ENCODE results near the gene SERTAD4.
"Not testable (repeated sequence)": the region's sequence is repeated elsewhere in the genome, so short reads cannot be mapped to it uniquely, and the experiment has no call there.

The SERTAD4 gene

DNA sequence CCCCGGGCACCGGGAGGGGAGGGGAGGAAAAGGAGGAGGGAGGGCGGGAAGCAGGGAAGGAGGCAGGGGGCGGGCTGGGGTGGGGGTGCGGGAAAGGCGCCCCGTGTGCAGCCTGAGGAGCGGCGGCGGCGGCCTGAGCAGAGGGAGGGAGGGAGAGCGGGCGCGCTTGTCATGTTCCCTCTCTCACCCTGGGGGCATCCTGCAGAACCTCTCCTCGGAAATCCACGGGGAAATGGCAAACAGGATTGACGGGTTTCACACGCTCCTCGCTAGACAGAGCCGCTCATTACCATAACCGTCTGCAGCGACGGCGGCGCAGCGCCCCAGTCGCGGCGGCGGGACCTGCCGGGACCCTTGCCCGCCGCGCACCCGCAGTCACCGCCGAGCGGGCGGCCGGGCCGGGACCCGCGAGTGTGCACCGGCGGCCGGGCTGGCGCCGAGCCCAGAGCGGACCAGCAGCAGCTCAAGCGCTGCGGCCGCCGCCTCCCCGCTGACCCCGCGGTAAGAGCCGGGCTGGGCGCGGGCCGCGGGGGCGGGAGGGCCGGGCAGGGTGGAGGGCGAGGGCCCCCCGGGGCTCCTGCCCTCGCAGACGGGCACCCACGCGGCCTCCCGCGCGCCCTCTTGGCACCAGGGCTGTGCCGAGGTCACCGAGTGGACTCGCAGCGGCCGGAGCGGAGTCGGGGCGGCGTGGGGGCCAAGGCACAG lies at the start of gene SERTAD4:
Gene SERTAD4, plus strand, starts transcription at position 286 of the 705 bp plus-strand sequence. CDS start 5,165 bp downstream, outside the sequence.
- no peak for DNase-seq

DNA sequence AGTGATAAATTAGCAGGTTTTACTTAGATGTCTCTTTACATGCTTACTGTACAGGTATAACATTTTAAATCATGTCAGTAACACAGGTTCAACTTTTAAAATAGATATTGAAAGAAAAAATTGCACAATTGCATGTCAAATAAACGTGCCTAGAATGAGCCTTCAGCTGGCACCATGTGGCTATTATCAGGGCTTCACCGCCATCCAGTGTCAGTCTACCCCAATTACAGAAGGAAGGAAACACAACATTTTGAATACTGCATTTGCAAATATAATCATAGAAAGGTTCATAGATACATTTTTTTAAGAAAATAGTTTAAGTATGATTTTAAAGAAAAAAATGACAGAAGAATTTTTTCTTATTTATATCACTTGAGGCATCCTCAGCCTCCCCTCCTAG lies 47.5 kb upstream of the SERTAD4 start:
- no peak for DNase-seq

DNA sequence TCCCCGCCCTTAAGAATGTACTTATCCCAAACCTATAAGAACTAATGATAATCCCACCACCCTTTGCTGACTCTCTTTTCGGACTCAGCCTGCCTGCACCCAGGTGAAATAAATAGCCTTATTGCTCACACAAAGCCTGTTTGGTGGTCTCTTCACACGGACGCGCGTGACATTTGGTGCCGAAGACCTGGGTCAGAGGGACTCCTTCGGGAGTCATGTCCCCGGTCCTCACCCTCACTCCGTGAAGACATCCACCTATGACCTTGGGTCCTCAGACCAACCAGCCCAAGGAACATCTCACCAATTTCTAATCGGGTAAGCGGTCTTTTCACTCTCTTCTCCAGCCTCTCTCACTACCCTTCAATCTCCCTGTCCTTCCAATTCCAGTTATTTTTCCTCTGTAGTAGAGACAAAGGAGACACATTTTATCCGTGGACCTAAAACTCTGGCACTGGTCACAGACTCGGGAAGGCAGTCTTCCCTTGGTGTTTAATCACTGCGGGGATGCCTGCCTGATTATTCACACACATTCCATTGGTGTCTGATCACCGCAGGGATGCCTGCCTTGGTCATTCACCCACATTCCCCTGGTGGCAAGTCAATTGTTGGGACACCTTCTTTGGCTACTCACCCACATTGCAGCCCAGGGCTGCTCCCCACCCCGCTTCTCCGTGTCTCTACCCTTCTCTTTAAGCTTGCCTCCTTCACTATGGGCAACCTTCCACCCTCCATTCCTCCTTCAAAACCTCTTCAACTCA lies 44.6 kb upstream of the SERTAD4 start:
- DNase-seq: not testable (repeated sequence)

DNA sequence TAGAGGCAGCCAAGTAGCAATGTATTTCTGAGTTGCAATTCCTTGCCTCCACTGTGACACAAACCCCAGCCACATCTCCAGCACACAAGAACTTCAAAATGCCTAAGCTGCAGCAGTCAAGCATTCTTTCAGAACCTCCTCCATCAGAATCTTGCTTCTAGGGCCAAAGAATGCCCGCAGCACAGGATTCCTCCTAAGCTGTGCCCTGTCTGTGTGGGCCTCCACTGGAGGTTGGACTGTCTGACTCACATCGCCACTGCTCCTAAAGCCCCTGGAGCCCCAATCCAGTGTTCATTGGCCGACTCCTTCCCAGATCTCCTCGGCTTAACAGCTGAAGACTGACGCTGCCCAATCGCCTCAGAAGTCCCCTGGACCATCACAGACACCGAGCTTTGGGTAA lies 43.2 kb upstream of the SERTAD4 start:
- no peak for DNase-seq

DNA sequence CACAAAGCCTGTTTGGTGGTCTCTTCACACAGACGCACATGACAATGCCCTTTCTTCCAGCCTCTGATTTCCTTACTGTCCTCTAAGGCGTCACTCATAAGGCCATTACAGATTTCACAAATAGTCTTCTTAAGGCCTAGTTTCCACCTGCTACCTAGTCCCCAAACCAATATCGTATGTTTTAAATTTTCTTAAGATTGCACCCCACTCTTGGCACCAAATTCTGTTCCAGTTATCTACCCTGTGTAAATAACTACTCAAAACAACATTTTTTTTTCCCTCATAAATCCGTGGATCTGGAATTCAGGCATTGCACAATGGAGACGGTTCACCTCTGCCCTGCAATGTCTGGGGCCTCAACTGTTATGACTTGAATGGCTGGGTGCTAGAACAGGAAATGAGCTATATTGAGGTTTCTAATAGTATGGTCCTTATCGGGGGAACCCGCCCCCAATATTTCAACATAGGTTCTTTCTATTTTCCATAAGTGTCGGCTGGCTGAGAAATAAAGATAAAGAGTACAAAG lies 36.9 kb upstream of the SERTAD4 start:
- no peak for DNase-seq

DNA sequence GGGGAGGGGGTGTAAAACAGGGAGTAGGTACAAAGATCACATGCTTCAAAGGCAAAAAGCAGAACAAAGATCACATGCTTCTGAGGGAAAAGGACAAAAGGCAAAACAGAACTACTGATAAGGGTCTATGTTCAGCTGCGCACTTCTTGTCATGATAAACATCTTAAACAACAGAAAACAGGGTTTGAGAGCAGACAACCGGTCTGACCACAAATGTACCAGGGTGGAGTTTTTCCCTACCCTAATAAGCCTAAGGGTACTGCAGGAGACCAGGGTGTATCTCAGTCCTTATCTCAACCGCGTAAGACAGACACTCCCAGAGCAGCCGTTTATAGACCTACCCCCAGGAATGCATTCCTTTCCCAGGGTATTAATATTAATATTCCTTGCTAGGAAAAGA lies 36.3 kb upstream of the SERTAD4 start:
- DNase-seq: not testable (repeated sequence)

DNA sequence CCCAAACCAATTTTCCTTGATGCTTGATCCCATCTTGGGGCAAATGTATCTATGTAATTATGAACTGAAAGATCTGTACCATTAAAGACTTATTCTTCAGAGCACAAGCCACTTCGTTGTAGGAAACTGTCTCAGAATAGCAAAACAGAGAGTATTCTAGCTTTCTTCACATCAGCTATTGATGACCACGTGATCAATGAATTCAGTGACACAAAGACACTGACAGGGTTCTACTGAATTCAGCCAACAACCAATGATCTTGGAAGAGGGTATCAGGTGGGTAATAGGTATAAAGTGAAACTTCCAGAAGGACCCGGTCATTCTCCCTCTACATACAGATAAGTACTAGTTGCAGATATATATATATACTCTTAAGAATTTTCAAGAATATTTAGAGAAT lies 33.8 kb upstream of the SERTAD4 start:
- no peak for DNase-seq

DNA sequence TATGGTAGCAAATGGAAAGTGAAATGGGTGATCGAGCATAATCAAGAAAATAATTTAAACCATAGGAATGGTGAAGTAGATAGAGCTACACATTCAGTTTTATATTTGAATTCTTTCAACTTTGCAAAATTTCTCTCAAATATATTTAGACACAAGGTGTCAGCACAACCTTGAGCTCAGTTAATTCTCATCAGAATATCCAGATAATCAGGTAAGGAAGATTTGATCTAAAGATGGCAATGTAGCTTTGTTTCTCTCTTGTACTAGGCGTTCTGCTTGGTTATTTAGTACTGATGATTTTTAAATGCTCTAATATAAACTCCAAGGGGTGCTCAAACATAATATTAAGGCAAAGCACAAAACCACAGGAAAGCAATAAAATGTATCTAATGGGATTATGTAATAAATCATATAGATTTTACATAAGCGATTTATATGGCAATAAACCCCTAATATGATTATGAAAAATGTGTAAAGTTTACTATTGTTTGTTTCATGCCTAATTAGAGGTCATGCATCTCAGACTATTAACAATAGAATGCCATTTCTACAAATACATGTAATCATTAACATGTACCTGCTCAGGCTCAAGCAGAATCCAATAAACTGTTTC lies 32.4 kb upstream of the SERTAD4 start:
- DNase-seq: no peak

DNA sequence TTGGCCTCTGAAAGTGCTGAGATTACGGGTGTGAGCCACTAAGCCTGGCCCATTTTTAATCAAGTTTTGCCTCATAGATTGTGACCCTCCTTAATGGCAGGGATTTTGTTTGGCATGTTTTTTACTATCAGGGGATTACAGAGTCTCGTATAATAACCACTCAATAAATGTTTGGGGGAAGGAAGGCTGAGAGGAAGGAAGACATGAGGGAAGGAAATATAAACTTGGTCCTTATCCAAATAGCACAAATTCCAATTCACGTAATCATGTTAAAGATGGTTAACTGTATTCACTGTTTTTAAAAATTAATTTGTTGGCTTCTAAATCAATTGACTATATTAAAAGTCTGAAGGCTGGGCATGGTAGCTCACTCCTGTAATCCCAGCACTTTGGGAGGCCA lies 30.9 kb upstream of the SERTAD4 start:
- no peak for DNase-seq

DNA sequence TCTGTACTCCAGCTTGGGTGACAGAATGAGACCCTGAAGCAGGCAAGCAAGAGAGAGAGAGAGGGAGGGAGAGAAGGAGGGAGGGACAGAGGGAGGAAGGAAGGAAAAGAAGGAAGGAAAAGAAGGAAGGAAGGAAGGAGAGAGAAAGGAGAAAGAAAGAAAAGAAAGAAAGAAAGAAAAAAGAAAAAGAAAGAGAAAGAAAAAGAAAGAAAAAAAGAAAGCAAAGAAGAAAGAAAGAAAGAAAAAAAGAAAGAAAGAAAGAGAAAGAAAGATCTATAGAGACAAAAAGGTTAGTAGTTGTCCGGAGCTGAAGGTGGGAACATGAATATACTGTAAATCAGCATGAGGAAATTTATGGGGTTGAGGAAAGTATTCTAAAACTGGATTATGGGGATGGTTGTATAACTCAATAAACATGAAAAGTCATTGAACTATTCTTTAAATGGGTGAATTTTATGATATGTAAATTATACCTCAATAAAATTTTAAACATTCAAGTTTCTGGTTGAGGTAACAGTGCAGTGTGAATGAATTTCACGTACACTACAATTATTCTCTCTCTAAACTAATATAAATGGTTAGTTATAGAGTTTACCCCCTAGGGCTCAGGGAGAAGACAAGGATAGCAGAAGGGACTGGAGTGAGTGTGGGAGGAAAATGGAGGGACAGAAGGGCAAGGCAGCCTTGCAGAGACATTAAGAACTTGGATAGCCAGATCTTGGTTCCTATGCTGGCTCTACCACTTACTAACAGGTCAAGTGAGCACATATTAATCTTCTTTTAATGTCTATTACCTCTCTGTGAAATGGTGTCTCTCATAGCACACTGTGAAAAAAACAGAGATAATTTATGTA lies 24.8 kb upstream of the SERTAD4 start:
- DNase-seq: no peak

DNA sequence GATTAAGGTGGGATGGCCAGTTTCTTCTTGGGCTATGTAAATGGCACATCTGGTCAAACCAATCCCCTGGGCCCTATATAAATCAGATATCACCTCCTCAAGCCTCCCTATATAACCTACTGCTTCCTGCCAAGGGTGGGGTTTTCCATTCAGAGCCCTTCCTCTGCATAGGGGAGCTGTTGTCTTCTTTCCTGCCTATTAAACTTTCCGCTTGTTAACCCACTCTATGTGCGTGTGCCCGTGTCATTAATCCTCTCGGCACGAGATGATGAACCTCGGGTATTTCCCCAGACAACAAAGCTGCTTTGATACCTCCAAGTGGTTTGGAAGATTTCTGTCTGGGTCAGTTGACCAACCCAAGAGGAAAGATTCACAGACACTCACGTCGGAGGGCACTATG lies 19.3 kb upstream of the SERTAD4 start:
- DNase-seq: no peak

DNA sequence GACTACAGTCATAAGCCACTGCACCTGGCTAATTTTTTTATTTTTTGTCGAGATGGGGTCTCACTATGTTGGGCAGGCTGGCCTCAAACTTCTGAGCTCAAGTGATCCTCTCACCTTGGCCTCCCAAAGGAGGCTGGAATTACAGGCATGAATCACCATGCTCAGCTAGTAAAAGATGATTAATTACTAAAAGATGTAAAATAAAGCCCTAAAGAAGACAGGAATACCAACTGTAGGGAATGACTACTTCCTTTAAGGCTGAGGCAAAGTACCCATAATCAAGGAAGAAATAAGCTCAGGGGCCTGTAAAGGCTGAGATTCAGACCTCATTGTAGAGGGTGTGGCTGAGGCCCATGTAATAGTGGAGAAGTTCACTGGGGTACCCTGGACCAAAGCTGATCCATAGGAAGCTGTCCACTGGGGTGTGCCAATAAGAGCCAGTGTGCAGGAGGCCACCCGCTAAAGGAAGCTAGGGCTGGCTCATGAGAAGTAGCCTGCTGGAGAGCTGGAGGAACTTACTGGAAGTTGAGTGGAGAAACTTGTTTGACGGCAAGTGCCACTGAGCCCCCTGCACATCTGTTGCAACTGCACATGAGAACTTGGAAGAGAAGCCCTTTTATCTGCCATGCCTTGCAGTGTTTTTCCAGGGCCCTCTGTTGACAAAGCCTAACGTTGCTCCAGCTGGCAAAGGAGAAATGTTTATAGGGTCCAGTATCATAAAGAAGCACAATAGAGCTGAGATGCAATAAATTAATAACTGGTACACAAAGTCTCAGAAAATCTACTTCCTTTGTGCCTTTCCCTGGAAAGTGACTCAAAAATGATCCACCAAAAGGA lies 17.8 kb upstream of the SERTAD4 start:
- no peak for DNase-seq

DNA sequence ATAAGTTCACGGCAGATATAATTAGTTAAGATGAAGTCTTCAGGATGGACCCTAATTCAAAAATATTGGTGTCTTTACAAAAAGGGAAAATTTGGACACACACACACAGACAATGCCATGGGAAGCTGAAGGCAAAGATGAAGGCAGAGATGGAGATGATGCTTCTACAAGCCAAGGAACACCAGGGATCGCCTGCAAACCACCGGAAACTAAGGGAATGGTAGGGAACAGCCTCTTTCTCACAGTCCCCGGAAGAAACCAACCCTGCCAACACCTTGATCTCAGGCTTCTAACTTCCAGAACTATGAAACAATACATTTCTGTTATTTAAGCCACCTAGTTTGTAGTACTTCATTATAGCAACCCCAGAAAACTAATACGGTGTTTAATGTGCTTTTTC lies 15.1 kb upstream of the SERTAD4 start:
- DNase-seq: no peak

DNA sequence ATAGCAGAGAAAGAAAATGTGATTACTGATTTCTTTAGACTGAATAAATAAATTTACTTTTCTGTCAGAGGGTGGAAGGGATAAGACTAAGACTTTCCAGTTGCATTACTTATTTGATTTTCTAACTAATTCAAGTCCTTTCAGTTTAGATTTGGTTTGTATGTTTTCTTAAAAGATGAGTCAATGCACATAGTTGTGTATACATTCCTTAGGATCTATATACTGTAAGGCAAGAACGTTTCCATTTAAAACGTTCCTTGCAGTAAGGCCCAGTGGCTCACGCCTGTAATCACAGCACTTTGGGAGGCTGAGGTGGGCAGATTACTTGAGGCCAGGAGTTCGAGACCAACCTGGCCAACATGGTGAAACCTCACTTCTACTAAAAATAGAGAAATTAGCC lies 14.5 kb upstream of the SERTAD4 start:
- no peak for DNase-seq

DNA sequence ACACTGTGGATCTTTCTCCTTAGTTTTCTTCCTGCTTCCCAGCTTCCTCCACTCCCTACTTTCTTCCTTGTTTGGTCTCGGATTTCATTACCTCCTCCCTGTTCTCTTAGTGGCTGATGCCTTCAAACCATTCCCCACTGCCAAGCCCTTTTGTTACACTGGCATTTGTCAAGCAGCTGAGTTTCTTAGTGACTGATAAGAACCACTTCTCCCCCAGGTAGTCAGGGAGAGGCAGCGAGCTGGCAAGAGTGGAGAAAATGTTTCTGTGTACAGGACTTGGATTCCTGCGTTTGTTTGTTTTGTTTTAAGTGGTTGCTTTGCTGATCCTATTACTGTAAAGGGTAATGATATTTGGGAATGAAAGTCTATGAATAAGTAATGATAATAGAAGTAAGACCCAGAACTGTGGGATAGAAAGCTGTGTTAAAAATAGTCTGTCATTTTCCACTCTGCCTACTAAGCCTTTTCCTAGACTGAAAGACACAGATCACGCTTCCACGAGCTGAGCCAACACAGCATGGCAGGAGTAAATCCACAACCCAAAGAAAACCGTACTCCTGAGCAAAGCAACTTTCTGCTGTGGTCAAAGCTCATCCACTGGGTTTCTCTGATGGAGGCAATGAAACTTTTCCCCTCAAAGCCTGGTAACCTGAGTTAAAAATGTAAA lies 10.1 kb upstream of the SERTAD4 start:
- no peak for DNase-seq

DNA sequence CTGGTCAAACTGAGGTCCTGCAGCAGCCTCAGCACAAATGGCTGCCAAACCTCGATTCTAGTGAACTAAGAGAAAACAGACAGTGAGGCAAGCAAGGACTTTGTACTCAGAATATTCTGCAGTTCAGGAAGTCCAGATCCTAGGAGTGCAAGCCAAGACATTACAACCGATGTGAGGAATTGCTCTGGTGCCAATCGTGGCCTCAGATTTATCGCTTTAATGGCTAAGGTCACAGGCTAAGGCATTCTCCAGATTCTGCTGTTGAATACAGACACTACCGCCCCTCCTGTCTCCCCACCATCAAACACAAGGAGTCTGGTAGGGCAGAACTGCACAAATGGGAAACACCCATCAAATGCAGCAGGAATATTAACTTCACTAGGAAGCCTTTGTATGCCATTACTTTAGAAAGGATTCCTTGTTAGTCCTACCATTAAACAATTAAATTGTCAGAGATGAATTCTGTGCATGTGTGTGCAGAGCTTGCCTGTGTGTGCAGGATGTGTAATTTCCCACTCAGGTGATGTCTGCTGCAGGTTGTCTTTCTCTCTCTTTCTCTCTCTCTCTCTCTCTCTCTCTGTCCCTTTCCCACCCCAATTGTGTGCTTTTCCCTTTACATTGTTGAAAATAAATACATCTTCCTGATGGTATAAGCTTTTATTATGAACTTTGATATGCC lies 9.2 kb upstream of the SERTAD4 start:
- no peak for DNase-seq

DNA sequence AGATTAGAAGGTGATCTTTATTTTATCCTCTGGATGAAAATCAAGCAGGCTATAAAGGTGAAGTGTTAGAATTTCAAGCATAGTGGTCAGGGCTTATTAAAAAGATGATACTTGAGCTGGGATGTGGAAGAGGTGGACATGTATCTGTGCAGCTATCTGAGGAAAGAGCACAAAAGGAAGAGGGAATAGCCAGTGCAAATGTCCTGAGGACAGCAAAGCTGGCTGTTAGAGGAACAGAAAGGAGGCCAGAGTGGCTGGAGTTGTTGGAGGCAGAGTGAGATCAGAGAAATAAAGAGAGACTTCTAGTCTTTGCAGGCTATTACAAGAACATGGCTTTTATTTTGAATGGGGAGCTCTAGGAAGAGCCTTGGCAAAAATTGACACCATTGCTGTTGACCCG lies 4.4 kb upstream of the SERTAD4 start:
- DNase-seq: no peak

DNA sequence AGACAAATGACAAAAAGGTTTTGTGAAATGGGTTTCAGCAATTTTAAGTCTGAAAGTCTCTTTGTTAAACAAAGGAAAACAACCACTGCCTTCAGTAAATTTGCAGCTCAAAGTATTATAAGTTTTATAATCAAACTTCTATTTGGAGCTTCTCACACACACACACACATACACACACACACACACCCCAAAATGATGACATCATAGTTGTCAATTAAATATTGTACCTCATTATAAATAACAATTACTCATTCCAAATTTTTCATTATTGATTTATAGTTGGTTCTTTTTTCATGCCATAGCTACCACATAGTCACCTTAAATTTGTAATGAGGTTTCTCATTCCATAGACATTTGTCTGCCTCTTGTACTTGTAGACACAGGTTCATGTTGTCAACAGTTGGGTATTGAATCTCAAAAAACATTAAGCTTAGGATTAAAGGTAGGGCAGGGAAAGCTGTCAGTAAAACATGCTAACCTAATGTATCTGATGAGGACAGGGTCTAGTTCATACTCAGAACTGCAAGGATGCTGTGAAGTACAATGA lies 2.4 kb upstream of the SERTAD4 start:
- DNase-seq: no peak

DNA sequence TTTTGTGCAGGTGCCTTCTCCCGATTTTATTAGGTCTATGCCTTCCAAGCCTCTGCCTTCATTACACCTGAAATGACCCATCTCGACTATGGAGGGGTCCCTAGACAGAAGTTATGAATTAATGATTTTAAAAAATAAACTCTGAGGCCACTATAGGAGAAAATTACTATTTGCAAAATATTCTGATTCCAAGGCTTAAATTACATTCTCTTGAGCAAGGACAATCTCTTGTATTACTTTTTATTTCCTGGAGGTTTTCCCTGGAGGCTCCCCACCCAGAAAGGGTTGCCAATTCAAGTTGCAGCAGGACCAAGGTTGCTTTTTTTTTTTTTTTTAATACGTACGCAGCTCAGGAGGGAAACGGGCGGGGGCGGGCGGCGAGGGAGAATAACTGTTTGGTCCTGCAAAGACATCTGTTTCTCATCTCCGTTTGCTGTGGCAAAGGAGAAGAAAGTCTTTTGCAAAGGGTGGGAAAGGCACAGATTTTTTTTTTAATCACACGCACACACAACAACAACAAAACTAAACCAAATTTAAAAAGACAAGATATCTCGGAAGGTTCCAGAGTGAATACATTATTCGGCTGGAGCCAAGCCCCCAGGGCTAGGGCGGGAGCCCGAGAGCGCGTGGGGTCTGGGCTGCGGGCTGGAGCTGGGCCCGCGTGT lies 618 bp upstream of the SERTAD4 start:
- no peak for DNase-seq

DNA sequence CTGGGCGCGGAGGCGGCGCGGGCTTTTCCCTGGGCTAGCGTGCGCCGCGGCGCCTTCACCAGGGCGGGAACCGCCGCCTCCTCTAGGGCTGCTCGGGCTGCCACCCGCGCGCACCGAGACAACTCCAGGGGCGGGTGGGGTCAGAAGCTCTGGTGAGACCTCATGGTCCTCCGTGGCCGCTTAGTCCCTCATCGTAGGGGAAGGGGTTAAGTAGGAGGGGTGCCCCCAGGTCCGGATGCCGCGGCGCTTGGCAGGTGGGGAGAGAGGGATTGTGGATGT lies 559 bp downstream of the SERTAD4 start:
- no peak for DNase-seq

All from activated effector memory CD4-positive, alpha-beta T cell treated with Interleukin-2 at 50 U/mL for 16 hours (primary cell).